CD4-positive, alpha-beta T cell treated with Interleukin-21 for 1 hour (primary cell): Measurements from ENCODE around the gene TEDC2.
"Not testable (repeated sequence)": the region's sequence is repeated elsewhere in the genome, so short reads cannot be mapped to it uniquely, and the experiment has no call there.

Experiments used
- DNase-seq: peaks from one replicate; pipeline ENCODE4 v3.0.0-alpha.2; 2020

The TEDC2 gene

GRCh38 chr16:2438121-2438520 lies 21.8 kb upstream of the TEDC2 start:
- no peak for DNase-seq

GRCh38 chr16:2439598-2439997 lies 20.3 kb upstream of the TEDC2 start:
- no peak for DNase-seq

GRCh38 chr16:2441143-2441804 lies 18.6 kb upstream of the TEDC2 start:
- not testable (repeated sequence) for DNase-seq

- no peak for DNase-seq
Observed at GRCh38 chr16:2443555-2443954, 16.4 kb upstream of the TEDC2 start.

GRCh38 chr16:2447920-2448583 lies 11.9 kb upstream of the TEDC2 start:
- DNase-seq: no peak

GRCh38 chr16:2449118-2449517 lies 10.8 kb upstream of the TEDC2 start:
- no peak for DNase-seq

- no peak for DNase-seq
Observed at GRCh38 chr16:2450535-2450934, 9.4 kb upstream of the TEDC2 start.

GRCh38 chr16:2450975-2451381 lies 8.9 kb upstream of the TEDC2 start:
- DNase-seq: no peak

GRCh38 chr16:2451851-2452320 lies 8.0 kb upstream of the TEDC2 start:
- no peak for DNase-seq

- no peak for DNase-seq
Observed at GRCh38 chr16:2452650-2453049, 7.3 kb upstream of the TEDC2 start.

GRCh38 chr16:2455081-2455845 lies 4.6 kb upstream of the TEDC2 start:
- DNase-seq: no peak

- DNase-seq: no peak
Observed at GRCh38 chr16:2456551-2457153, 3.3 kb upstream of the TEDC2 start.

- DNase-seq: no peak
Observed at GRCh38 chr16:2457267-2457666, 2.6 kb upstream of the TEDC2 start.

- DNase-seq: no peak
Observed at GRCh38 chr16:2457946-2458345, 2.0 kb upstream of the TEDC2 start.

GRCh38 chr16:2458887-2459646 lies 842 bp upstream of the TEDC2 start:
- no peak for DNase-seq

GRCh38 chr16:2460391-2460713 lies 443 bp downstream of the TEDC2 start:
- no peak for DNase-seq

- DNase-seq: no peak
Observed at GRCh38 chr16:2460916-2461315, 1.0 kb downstream of the TEDC2 start.

GRCh38 chr16:2462031-2462866 lies 2.3 kb downstream of the TEDC2 start:
- no peak for DNase-seq

GRCh38 chr16:2464333-2464732 lies 4.4 kb downstream of the TEDC2 start:
- no peak for DNase-seq

GRCh38 chr16:2465653-2466415 lies 5.9 kb downstream of the TEDC2 start:
- DNase-seq: no peak
